Measurements from ENCODE around the gene ALOX5AP. TPM values are rescaled to one million over a fixed set of nuclear protein-coding genes. Genes with fewer than 3 reads are reported as not detected.

ALOX5AP gene
- total and polyA plus RNA-seq, 10 of the 15 experiments (the other 5 are each of a cell fraction or from before 2014, with no cell fraction given) = 45.9 to 426 (median 109) TPM

DNA sequence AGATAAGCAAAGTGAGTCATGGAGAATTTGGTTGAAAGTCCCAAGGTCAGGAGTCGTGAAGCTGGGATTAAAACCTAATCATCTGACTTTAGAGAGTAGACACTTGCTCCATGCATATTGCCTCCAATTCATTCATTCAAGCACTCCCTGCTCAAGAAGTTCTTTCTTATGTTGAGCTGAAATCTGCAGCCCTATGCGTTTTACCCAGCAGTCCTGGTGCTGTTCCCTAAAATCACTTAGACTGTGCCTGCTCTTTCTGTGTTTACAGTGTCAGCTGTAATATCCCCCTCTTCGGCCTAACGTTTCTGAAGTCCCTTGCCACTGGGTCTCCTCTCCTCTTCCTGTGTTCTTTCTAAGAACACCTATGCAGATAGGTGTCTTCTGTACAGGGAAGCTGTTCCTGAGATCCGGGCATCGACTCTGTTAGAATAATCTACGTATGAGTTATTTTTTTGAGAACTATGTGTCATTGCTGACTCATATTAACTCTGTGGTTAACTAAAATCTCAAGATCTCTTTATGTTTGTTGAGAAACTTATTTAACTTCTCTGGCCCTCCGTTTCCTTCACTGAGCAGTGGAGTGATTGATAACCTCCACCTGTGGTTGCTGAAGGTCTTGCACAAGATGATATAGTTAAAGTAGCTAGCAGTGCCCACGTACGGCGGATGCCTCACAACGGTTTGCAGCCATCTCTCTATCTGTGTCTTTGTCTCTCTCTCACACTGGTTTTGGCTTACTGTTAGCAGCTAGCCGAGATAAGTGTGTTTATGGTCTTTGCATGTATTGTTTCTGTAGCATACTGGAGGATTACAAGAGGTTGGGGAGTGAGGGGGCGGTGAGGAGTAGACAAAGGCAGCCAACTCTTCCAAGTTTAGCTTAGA lies 4.7 kb downstream of the ALOX5AP start (continued):
- TF ChIP-seq, protein P1, sequence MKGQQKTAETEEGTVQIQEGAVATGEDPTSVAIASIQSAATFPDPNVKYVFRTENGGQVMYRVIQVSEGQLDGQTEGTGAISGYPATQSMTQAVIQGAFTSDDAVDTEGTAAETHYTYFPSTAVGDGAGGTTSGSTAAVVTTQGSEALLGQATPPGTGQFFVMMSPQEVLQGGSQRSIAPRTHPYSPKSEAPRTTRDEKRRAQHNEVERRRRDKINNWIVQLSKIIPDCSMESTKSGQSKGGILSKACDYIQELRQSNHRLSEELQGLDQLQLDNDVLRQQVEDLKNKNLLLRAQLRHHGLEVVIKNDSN (IDR thresholded peaks at IDR 0.05; ENCODE audit: borderline replicate concordance, extremely low read length, insufficient read depth, low read depth, low read length) = no peak
- TF ChIP-seq JUNB (IDR thresholded peaks at IDR 0.05) (peak; percentile 95), CBX3 (IDR thresholded peaks at IDR 0.05; ENCODE audit: borderline replicate concordance, low read depth) (no peak), SRF (IDR thresholded peaks at IDR 0.05; ENCODE audit: low read depth in 2 of 2, low read length in 2 of 2) (no peak), LARP7 (IDR thresholded peaks at IDR 0.05) (no peak), YY1 (IDR thresholded peaks at IDR 0.05; ENCODE audit: low read depth, low read length) (0 out of 2 replicates have a peak, but pooled peaks have one; percentile 24), ZNF207 (IDR thresholded peaks at IDR 0.05; ENCODE audit: borderline replicate concordance) (no peak), MEF2A (IDR thresholded peaks at IDR 0.05; ENCODE audit: insufficient read depth, low read depth, low read length) (peak; percentile 65; the same call in 1 of the 2 replicates), YBX1 (IDR thresholded peaks at IDR 0.05) (no peak), STAT1 (conservative IDR thresholded peaks at IDR 0.05) (no peak), STAT3 (IDR thresholded peaks at IDR 0.05; ENCODE audit: low read depth, low read length) (no peak), TCF7 (IDR thresholded peaks at IDR 0.05; ENCODE audit: borderline replicate concordance) (no peak), POLR2AphosphoS2 (IDR thresholded peaks at IDR 0.05; ENCODE audit: low read depth, low read length) (no peak), RELA (IDR thresholded peaks at IDR 0.05; ENCODE audit: borderline replicate concordance, partially characterized antibody) (no peak)
- TF ChIP-seq, protein P2, sequence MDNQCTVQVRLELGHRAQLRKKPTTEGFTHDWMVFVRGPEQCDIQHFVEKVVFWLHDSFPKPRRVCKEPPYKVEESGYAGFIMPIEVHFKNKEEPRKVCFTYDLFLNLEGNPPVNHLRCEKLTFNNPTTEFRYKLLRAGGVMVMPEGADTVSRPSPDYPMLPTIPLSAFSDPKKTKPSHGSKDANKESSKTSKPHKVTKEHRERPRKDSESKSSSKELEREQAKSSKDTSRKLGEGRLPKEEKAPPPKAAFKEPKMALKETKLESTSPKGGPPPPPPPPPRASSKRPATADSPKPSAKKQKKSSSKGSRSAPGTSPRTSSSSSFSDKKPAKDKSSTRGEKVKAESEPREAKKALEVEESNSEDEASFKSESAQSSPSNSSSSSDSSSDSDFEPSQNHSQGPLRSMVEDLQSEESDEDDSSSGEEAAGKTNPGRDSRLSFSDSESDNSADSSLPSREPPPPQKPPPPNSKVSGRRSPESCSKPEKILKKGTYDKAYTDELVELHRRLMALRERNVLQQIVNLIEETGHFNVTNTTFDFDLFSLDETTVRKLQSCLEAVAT (IDR thresholded peaks at IDR 0.05) = no peak
- TF ChIP-seq, protein P3, sequence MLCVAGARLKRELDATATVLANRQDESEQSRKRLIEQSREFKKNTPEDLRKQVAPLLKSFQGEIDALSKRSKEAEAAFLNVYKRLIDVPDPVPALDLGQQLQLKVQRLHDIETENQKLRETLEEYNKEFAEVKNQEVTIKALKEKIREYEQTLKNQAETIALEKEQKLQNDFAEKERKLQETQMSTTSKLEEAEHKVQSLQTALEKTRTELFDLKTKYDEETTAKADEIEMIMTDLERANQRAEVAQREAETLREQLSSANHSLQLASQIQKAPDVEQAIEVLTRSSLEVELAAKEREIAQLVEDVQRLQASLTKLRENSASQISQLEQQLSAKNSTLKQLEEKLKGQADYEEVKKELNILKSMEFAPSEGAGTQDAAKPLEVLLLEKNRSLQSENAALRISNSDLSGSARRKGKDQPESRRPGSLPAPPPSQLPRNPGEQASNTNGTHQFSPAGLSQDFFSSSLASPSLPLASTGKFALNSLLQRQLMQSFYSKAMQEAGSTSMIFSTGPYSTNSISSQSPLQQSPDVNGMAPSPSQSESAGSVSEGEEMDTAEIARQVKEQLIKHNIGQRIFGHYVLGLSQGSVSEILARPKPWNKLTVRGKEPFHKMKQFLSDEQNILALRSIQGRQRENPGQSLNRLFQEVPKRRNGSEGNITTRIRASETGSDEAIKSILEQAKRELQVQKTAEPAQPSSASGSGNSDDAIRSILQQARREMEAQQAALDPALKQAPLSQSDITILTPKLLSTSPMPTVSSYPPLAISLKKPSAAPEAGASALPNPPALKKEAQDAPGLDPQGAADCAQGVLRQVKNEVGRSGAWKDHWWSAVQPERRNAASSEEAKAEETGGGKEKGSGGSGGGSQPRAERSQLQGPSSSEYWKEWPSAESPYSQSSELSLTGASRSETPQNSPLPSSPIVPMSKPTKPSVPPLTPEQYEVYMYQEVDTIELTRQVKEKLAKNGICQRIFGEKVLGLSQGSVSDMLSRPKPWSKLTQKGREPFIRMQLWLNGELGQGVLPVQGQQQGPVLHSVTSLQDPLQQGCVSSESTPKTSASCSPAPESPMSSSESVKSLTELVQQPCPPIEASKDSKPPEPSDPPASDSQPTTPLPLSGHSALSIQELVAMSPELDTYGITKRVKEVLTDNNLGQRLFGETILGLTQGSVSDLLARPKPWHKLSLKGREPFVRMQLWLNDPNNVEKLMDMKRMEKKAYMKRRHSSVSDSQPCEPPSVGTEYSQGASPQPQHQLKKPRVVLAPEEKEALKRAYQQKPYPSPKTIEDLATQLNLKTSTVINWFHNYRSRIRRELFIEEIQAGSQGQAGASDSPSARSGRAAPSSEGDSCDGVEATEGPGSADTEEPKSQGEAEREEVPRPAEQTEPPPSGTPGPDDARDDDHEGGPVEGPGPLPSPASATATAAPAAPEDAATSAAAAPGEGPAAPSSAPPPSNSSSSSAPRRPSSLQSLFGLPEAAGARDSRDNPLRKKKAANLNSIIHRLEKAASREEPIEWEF (IDR thresholded peaks at IDR 0.05; ENCODE audit: insufficient replicate concordance, low read depth, low read length) = peak; percentile 32
- TF ChIP-seq, protein P4, sequence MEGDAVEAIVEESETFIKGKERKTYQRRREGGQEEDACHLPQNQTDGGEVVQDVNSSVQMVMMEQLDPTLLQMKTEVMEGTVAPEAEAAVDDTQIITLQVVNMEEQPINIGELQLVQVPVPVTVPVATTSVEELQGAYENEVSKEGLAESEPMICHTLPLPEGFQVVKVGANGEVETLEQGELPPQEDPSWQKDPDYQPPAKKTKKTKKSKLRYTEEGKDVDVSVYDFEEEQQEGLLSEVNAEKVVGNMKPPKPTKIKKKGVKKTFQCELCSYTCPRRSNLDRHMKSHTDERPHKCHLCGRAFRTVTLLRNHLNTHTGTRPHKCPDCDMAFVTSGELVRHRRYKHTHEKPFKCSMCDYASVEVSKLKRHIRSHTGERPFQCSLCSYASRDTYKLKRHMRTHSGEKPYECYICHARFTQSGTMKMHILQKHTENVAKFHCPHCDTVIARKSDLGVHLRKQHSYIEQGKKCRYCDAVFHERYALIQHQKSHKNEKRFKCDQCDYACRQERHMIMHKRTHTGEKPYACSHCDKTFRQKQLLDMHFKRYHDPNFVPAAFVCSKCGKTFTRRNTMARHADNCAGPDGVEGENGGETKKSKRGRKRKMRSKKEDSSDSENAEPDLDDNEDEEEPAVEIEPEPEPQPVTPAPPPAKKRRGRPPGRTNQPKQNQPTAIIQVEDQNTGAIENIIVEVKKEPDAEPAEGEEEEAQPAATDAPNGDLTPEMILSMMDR (IDR thresholded peaks at IDR 0.05 in 2 of 3, conservative IDR thresholded peaks at IDR 0.05 in 1 of 3; ENCODE audit: control insufficient read depth in 2 of 3, extremely low read depth in 1 of 3, insufficient read depth in 1 of 3, low read depth in 3 of 3, low read length in 3 of 3) = no peak
- TF ChIP-seq, protein P5, sequence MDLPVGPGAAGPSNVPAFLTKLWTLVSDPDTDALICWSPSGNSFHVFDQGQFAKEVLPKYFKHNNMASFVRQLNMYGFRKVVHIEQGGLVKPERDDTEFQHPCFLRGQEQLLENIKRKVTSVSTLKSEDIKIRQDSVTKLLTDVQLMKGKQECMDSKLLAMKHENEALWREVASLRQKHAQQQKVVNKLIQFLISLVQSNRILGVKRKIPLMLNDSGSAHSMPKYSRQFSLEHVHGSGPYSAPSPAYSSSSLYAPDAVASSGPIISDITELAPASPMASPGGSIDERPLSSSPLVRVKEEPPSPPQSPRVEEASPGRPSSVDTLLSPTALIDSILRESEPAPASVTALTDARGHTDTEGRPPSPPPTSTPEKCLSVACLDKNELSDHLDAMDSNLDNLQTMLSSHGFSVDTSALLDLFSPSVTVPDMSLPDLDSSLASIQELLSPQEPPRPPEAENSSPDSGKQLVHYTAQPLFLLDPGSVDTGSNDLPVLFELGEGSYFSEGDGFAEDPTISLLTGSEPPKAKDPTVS (IDR thresholded peaks at IDR 0.05; ENCODE audit: low read depth, low read length) = no peak

Measured in GM12878 (cell line).